Right lobe of liver (tissue), 6 donors: ENCODE results near the gene GALNTL6. TPM values are rescaled to one million over a fixed set of nuclear protein-coding genes. Genes with fewer than 3 reads are reported as not detected.

ENCODE experiments used
- ATAC-seq, 4 donors: fragments of 200-7000 bp; cut with Tn5 transposase; one replicate each; pipeline ENCODE4 v1.9.1; 2020; ENCODE audit warnings: mild to moderate bottlenecking in 4 of 4, moderate library complexity in 4 of 4
- DNase-seq, 3 donors: peaks; one replicate each; pipeline ENCODE4 v3.0.0-alpha.2; 2020
- H3K27ac ChIP-seq, 3 donors: fragments of 200-600 bp; one replicate each; pipeline ENCODE4 v1.8.0; 2022
- H3K27me3 ChIP-seq, 2 donors: fragments of 200-600 bp; one replicate each; pipeline ENCODE4 v1.8.0; 2022
- H3K36me3 ChIP-seq, 4 donors: fragments of 200-600 bp; sonication (generic) in 1 of 4; one replicate each; pipeline versions ENCODE4 v1.5.1 to v1.8.0; 2017 to 2022; ENCODE audit warnings: control low read depth in 1 of 4
- H3K4me1 ChIP-seq, 4 donors: fragments of 200-600 bp; sonication (generic) in 1 of 4; one replicate each; pipeline versions ENCODE4 v1.5.1 to v1.8.0; 2017 to 2022; ENCODE audit warnings: control low read depth in 1 of 4
- H3K4me3 ChIP-seq, 3 donors: fragments of 200-600 bp; one replicate each; pipeline ENCODE4 v1.8.0; 2022
- H3K9me3 ChIP-seq, 4 donors: fragments of 200-600 bp; sonication (generic) in 1 of 4; one replicate each; pipeline versions ENCODE4 v1.5.1 to v1.8.0; 2017 to 2022; ENCODE audit warnings: control low read depth in 1 of 4
- POLR2A ChIP-seq: fragments of 450-650 bp; IDR thresholded peaks from one replicate; pipeline ENCODE4 v1.6.1; 2017; ENCODE audit warnings: antibody characterized with exemption, mild to moderate bottlenecking
- WGBS: methylation state at CpG from one replicate; pipeline ENCODE4 v1.1.6; 2018; ENCODE audit warnings: low coverage, low lambda C conversion rate; ENCODE audit not compliant: insufficient coverage; ENCODE audit errors: missing lambda C conversion rate; 5-methylcytosine and 5-hydroxymethylcytosine counted together
- intact Hi-C, 2 donors: fragments of 100-400 bp; cut with DNase I; formaldehyde crosslinking; loops; one replicate each; pipeline versions ENCODE4 v1.11.2 to v1.14.1; 2022
- total RNA-seq, 6 experiments: library from RNA; depleted of rRNA in 2 of 6; stranded (reverse); fragments of >200 nt in 2 of 6; fragmentation: NEBNext Ultra II Directional in 3 of 6; extraction: Animal tissue kit (Norgen Biotek cat#: 25700) in 3 of 6; gene quantifications; one replicate each; pipeline versions ENCODE4 v1.1.0 to v1.2.4, GENCODE V29; 2016 to 2023
- TF ChIP-seq, protein P1 (sequence below), 4 donors: fragments of 200-600 bp in 3 of 4; fragments of 450-650 bp in 1 of 4; IDR thresholded peaks; one replicate each; pipeline versions ENCODE4 v1.5.1 to v1.8.0; 2016 to 2022; ENCODE audit warnings: antibody characterized with exemption in 4 of 4, mild to moderate bottlenecking in 2 of 4
- donor health status: DM: no; HTN: yes; CAD: no.
- donor health status: DM: no; HTN: no; CAD: no.
- donor health status: DM: no; HTN: no; CAD: no.
- donor health status: DM: no; HTN: yes; CAD: no.
- donor health status: DM: no; HTN: yes; CAD: no.

GALNTL6 gene
- total RNA-seq, 6 experiments from 2014 or later: 0.15 to 1.1 (median 0.30) TPM; not detected in 3

DNA sequence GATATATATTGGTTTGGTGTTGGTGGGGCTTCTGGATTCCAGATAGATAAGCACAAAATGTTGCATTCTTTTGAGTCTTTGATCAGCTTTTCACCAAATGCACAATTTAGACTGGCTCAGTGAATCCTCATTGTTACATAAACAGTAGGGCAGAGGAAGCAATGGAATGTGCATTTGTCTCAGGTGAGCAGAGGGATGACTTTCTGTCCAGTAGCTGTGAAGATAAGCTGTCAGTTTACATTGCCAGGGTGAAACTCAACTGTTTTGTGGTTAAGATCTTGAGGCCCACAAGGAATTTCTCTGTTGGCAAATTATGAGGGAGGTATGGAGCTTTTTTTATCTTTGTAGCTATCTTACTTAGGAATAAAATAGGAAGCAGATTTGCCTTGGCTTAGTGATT, 168.0 kb downstream of the GALNTL6 start:
- DNase-seq (no peak), ATAC-seq (no peak)
- intact Hi-C loops: no loop called here
- H3K27me3 ChIP-seq: no peaks in the 10 kb centered on the region
- H3K9me3 ChIP-seq: no peaks in the 10 kb centered on the region
- H3K27ac ChIP-seq: no peak overlapping the region
- H3K4me1 ChIP-seq: no peaks in the 10 kb centered on the region
- no peak for TF ChIP-seq POLR2A
- TF ChIP-seq, protein P1, sequence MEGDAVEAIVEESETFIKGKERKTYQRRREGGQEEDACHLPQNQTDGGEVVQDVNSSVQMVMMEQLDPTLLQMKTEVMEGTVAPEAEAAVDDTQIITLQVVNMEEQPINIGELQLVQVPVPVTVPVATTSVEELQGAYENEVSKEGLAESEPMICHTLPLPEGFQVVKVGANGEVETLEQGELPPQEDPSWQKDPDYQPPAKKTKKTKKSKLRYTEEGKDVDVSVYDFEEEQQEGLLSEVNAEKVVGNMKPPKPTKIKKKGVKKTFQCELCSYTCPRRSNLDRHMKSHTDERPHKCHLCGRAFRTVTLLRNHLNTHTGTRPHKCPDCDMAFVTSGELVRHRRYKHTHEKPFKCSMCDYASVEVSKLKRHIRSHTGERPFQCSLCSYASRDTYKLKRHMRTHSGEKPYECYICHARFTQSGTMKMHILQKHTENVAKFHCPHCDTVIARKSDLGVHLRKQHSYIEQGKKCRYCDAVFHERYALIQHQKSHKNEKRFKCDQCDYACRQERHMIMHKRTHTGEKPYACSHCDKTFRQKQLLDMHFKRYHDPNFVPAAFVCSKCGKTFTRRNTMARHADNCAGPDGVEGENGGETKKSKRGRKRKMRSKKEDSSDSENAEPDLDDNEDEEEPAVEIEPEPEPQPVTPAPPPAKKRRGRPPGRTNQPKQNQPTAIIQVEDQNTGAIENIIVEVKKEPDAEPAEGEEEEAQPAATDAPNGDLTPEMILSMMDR (IDR thresholded peaks at IDR 0.05): no peak
- H3K36me3 ChIP-seq: no peaks in the 10 kb centered on the region
- H3K4me3 ChIP-seq: no peak overlapping the region

DNA sequence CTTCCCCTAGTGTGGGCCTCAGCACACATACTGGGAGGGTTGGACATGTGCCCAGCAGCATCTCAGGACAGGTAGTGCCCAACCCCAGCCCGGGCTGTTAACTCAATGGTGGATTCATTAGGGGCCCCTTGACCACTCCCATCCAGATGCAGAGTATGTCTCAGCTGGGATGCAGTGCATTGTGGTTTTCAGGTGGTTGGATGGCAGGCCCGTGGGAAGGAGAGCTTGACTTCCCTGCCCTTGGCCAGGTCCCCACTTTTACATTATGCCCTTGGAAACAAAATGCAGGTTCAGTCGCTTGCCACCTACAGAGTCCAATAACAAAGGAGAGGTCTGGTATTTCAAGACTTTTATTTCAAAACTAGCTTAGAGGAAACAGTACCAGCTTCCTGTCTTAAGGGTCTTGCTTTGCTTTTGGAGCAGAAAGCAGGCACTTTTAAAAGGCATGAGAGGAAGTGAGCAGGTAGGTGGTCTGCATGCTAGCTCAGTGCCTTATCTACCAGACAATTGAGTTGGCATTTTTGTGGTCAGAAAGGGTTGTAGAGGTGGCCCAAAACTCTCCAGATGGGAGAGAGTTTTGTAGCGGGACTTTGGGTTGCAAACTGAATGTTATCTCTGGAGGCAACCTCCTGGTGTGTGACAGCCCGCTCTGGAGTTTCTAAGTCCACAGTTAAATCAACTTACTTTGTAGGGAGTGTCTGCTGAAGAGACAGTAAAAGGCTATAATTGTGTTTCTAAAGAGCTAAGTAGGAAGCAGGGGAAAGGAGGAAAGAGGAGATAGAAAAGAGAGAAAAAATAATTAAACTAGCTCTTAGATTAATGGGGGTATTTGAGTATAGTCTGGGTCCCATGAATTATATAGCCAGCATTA, 171.0 kb downstream of the GALNTL6 start:
- H3K27ac ChIP-seq: no peak overlapping the region
- intact Hi-C loops: no loop called here
- no peak for ATAC-seq
- H3K9me3 ChIP-seq: no peaks in the 10 kb centered on the region
- no peaks in the 10 kb centered on the region for H3K27me3 ChIP-seq
- no peak overlapping the region for H3K4me3 ChIP-seq
- TF ChIP-seq, protein P1 (IDR thresholded peaks at IDR 0.05): no peak
- TF ChIP-seq POLR2A: no peak
- no peaks in the 10 kb centered on the region for H3K4me1 ChIP-seq
- DNase-seq: no peak
- no peaks in the 10 kb centered on the region for H3K36me3 ChIP-seq
- WGBS: 46% methylated on average over 2 of the region's 5 CpGs

DNA sequence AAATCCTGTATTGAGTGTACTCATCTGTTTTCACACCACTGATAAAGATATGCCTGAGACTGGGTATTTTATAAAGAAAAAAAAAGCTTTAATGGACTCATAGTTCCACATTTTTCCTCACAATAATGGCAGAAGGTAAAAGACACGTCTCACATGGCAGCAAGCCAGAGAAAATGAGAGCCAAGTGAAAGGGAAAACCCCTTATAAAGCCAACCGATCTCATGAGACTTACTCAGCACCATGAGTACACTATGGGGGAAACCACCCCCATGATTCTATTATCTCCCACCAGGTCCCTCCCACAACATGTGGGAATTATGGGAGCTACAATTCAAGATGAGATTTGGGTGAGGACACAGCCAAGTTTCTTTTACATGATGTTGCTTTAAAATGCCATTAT, 171.9 kb downstream of the GALNTL6 start:
- H3K27me3 ChIP-seq: no peaks in the 10 kb centered on the region
- TF ChIP-seq, protein P1 (IDR thresholded peaks at IDR 0.05): no peak
- no peak for ATAC-seq
- no peaks in the 10 kb centered on the region for H3K36me3 ChIP-seq
- no peak for DNase-seq
- H3K27ac ChIP-seq: no peak overlapping the region
- H3K9me3 ChIP-seq: no peaks in the 10 kb centered on the region
- 35% methylated on average over 2 of the region's 2 CpGs for WGBS
- H3K4me3 ChIP-seq: no peak overlapping the region
- no peaks in the 10 kb centered on the region for H3K4me1 ChIP-seq
- intact Hi-C loops: no loop called here

DNA sequence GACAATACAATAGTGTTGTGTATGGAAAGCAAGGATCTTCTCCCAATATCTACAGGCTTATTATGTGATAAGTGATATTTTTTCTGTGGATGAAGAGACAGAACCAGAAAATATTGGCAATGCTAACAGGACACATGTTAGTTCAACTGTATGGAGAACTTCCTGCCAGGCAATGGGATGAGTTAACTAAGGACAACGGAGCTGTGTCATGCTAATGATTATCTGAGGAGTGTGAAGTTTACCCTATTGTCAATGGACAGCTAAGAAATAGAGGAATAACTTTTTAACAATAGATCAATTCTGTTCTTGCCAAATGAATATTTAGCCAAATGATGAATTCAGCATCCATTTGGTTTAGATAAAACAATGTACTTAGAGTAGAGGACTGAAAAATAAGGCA, 180.0 kb downstream of the GALNTL6 start:
- Histone ChIP-seq H3K27me3 (no peaks in the 10 kb centered on the region), H3K9me3 (no peaks in the 10 kb centered on the region), H3K36me3 (no peaks in the 10 kb centered on the region), H3K27ac (no peak overlapping the region), H3K4me1 (no peaks in the 10 kb centered on the region), H3K4me3 (no peak overlapping the region)
- WGBS: 44% methylated on average over 1 of the region's 1 CpG
- DNase-seq (no peak), ATAC-seq (no peak)
- TF ChIP-seq POLR2A: no peak
- TF ChIP-seq, protein P1 (IDR thresholded peaks at IDR 0.05): no peak
- intact Hi-C loops: no loop called here
